Measurements from ENCODE around the gene GULP1. TPM values are rescaled to one million over a fixed set of nuclear protein-coding genes. Genes with fewer than 3 reads are reported as not detected.
A peak's percentile ranks its signal among the peaks of the same experiment; 100 is the strongest.

Gene GULP1
- total and polyA plus RNA-seq, 2 of the 4 experiments (the other 2 are of a cell fraction): 24.4 to 40.1 TPM

GRCh38 chr2:188360485-188361263 is 69.0 kb downstream of the GULP1 start:
- dilution Hi-C loops (cut with HindIII; ENCODE audit: low sequenced_read_pairs, unreplicated experiment): no loop called here
- H3K4ac ChIP-seq (ENCODE audit: low read depth, low read length): no peak overlapping the region
- in situ Hi-C loops (cut with MboI; ENCODE audit: low sequenced_read_pairs): no loop called here
- no peak overlapping the region for H4K91ac ChIP-seq (ENCODE audit: insufficient read depth, low read depth, low read length)
- no peak overlapping the region for H2BK120ac ChIP-seq (ENCODE audit: low read depth, low read length)
- H2AK5ac ChIP-seq (ENCODE audit: low read depth, low read length): no peak overlapping the region
- H3K9me1 ChIP-seq (ENCODE audit: insufficient read depth, low read length): no peaks in the 10 kb centered on the region
- TF ChIP-seq CEBPB (IDR thresholded peaks at IDR 0.05; ENCODE audit: low read depth, low read length) (peak; percentile 91), RCOR1 (IDR thresholded peaks at IDR 0.05; ENCODE audit: insufficient replicate concordance, low read length) (no peak)
- no CpG with 5 or more reads among the region's 9 CpGs for WGBS, 2 experiments (ENCODE audit: extremely low coverage in 2 of 2, insufficient read length in 1 of 2)
- DNase-seq (no peak), ATAC-seq (ENCODE audit: low read depth) (no peak)
- no peak overlapping the region for H3K27ac ChIP-seq (ENCODE audit: insufficient read depth, low read length)
- no peak overlapping the region for H4K8ac ChIP-seq (ENCODE audit: low read depth in 2 of 2, low read length in 2 of 2)
- no peak overlapping the region for H2BK20ac ChIP-seq (ENCODE audit: low read depth, low read length)
- ChIA-PET POLR2A (ENCODE audit: unreplicated experiment) (no interaction called here), CTCF (interaction anchor here (1.0 kb wide), 1 partner anchor 9 kb away, joined by 3 read pairs; no protein-coding TSS in a partner anchor)
- H2BK5ac ChIP-seq (ENCODE audit: low read depth, low read length, poor library complexity, severe bottlenecking): no peak overlapping the region
- peak overlapping the region; percentile 8; the same call in 1 of the 2 replicates for H3K23ac ChIP-seq (ENCODE audit: low read depth, low read length)
- intact Hi-C loops (cut with micrococcal nuclease): loop anchor here (10.0 kb wide), 1 partner anchor 756 kb away; no protein-coding TSS in a partner anchor
- H3K18ac ChIP-seq (ENCODE audit: low read depth, low read length): no peak overlapping the region
- H2AFZ ChIP-seq (replicated peaks; ENCODE audit: low read length, poor library complexity): no peak overlapping the region
- H3K4me1 ChIP-seq (ENCODE audit: control insufficient read depth, insufficient read depth, low read length): no peaks in the 10 kb centered on the region
- no peak overlapping the region for H3K9ac ChIP-seq (ENCODE audit: low read depth, low read length)
- H4K20me1 ChIP-seq (ENCODE audit: insufficient read depth, low read length): no peaks in the 10 kb centered on the region; the same call in 1 of the 2 replicates
- peaks cover 16 to 33% of the 10 kb centered on the region in 2 experiments for H3K79me1 ChIP-seq (ENCODE audit: low read depth in 1 of 2, low read length in 2 of 2)
- H3K36me3 ChIP-seq (ENCODE audit: control insufficient read depth, insufficient read depth, low read length): no peaks in the 10 kb centered on the region
- no peak overlapping the region for H2AK9ac ChIP-seq (replicated peaks; ENCODE audit: low read depth, low read length, poor library complexity)
- BruUV-seq (replicated peaks): no TSS peak
- H3K27me3 ChIP-seq (ENCODE audit: control insufficient read depth, insufficient read depth, low read length): no peaks in the 10 kb centered on the region
- H2BK15ac ChIP-seq (ENCODE audit: low read depth, low read length): no peak overlapping the region
- H3K9me3 ChIP-seq (ENCODE audit: control insufficient read depth, insufficient read depth, low read length): no peaks in the 10 kb centered on the region
- H3K4me2 ChIP-seq (ENCODE audit: low read depth, low read length): no peak overlapping the region
- no peak overlapping the region for H3K4me3 ChIP-seq (ENCODE audit: insufficient read depth, low read depth, low read length)
- no peak overlapping the region for H3K14ac ChIP-seq (replicated peaks; ENCODE audit: low read depth, low read length)
- no peak overlapping the region for H4K5ac ChIP-seq (ENCODE audit: low read depth, low read length)
- no peak overlapping the region for H3K56ac ChIP-seq (ENCODE audit: extremely low read depth, insufficient read depth, low read length)
